ENCODE results near the gene RET.

RET gene

DNA sequence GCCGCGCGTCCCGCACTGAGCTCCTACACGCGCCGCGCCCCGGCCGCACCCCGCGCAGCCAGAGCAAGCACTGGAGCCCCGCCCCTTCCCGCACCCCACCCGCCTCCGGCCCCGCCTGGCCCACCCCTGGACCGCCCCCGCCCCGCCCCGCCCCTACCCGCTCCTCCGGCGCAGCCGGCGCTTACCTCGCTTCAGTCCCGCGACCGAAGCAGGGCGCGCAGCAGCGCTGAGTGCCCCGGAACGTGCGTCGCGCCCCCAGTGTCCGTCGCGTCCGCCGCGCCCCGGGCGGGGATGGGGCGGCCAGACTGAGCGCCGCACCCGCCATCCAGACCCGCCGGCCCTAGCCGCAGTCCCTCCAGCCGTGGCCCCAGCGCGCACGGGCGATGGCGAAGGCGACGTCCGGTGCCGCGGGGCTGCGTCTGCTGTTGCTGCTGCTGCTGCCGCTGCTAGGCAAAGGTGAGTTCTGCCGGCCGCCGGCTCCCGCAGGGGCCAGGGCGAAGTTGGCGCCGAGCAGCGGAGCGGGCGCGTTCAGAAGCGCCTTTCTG is at the start of gene RET:
RET (plus strand) TSS at position 194 of the 545 bp plus-strand sequence; CDS start at position 384, 190 bp downstream.
- no peak for DNase-seq (ENCODE audit: low read depth in 2 of 3, low spot score in 2 of 3)

DNA sequence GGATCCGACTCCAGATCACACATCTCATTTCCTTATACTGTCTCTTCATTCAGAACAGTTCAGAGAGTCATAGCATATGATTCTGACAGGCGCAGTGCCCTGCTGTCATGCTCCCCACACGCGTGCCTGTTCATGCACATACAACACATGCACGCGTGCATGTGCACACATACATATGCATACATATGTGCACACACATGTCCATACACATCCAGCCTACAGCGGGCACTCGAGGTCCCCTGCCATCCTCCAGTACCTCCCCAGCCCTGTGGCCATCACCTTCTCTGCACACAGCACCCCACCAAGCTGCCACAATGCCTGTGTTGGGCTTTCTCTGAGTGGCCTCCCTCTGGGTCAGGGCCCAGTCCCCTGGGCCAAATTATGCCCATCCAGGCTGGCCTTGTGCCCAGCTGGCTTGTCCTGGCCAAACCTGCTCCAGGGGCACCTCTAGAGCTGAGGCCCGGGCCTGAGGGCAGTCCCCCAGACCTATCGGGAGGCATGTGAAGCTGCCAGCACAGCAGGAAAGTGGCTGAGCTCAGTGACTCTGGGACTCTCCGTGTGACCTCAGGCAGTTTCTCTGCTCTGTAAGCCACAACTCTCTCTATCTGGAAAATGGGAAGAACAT is 49.4 kb upstream of the RET start:
- no peak for DNase-seq (ENCODE audit: low read depth in 2 of 3, low spot score in 2 of 3)

DNA sequence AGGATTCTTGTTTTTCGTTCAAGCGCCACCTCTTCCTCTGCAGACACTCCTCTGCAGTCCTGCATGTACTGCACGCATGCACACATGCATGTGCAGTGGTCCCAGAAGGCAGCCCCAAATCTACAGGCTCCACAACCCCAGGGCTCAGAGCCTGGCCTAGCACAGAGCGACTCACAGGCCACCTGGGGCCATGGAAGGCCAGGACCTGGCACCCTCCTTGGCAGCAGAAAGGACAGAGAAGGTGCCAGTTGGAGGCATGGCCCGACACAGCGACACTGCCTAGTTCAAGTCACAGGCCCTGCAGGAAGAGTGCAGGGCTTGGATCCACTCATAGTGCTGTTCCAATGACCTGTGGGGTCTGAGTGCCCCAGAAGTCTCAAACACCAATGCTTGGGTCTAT is 48.7 kb upstream of the RET start:
- DNase-seq (ENCODE audit: low read depth in 2 of 3, low spot score in 2 of 3), result no peak

DNA sequence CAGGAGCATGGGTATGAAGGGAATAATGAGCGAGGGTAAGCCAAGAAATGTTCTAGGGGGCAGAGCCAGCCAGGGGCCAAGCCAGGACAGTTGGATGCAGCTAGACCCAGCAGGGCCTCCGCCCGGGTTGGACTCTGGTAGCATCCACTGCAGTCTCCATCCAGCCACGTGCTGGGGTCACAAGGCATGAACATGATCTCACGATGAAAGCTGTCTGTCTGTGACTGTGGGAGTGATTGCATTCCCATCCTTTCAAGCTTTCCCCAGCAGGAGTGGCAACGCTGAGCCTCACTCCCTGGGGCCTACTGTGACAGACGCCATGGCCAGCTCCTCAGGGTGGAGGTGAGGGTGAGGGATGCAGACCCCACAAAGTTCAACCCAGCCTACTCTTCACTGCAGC is 47.8 kb upstream of the RET start:
- DNase-seq (ENCODE audit: low read depth in 2 of 3, low spot score in 2 of 3), result no peak

DNA sequence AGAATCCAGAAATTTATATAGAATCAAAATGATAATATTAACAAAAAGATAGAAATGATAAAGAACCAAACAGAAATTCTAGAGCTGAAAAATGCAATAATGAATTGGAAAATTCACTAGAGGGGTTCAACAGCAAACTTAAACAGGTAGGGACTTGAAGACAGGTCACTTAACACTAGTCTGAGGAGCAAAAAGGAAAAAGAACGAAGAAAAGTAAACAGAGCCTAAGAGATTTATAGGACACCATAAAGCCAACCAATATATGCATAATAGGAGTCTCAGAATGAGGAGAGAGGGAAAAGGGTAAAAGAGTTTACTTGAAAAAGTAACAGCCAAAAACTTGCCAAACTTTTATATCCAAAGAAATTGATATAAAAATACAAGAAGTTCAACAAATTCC is 44.3 kb upstream of the RET start:
- no peak for DNase-seq (ENCODE audit: low read depth in 2 of 3, low spot score in 2 of 3)

DNA sequence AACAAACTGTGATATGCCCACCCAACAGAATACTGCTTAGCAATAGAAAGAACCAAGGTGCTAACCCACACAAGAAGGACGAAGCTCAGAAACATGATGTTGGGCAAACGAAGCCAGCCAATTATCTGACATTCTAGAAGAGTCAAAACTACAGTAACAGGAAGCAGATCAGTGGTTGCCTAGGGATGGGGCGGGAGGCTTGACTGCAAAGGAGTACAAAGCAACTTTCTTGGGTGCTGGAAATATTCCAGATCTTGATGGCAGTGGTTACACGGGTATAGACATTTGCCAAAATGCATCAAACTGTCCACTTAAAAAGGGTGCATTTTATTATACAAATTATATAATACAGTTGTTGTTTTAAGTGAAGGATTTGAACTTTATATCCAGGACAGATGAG is 41.1 kb upstream of the RET start:
- no peak for DNase-seq (ENCODE audit: low read depth in 2 of 3, low spot score in 2 of 3)

DNA sequence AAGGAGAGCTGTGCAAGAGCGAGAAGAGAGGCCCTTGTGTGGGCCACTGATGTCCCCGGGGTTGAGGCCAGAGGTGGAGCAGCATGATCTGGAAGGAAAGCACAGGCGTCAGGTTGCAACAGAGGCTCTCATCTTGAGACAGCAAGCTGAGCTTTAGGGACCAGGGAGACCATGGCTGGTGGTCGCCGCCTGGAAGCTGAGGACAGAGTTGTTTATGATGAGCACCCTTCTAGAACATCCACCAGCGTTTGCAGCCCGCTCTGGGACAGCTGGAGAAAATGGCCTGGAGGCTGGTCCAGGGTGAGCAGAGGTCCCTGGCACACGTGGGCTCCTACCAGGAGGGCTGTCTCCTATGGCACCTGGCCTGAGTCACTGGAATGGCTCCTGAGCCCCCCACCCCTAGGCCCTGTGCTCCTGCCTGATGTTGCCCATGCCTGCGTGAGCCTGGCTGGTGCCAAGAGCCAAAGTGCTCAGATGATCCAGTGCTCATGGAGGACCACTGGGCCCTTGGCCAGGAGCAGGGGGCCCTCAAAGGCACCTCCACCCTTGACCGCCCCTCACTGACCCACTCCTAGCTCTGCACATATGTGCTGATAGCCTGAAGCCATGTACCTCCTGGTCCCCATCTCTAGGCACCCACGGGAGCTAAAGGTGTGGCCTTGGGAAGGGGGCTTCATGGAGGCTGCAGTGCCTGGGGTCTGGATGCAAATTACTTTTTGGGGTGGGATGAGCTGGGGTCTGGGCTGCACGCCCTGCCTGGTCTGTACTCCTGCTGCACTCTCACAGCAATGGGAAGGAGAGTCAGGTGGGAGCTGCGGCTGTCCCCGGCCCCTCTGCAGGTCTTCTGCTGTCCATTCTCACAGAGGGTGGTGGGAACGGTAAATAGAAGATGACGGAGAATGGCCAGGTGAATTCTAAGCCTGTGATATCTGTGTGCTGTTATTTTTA is 40.1 kb upstream of the RET start:
- DNase-seq (ENCODE audit: low read depth in 2 of 3, low spot score in 2 of 3), result no peak

DNA sequence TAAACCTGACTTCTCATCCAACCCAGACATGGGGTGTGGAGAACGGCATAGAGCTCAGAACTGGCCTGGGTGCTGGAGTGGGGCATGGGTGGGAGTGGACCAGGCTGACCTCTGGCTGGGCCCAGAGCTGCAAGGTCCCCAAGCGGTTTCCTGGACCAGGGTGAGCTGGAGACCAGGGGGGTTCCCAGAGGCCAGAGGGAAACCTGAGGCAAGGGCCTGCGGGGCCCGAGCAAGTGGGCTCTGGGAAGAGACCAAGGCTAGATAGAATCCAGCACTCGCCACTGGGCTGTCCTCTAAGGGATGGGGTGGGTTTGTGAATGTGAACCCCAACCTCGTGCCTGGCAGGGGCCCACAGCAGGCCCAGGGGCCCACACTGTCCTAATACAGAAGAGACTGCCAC is 39.4 kb upstream of the RET start:
- DNase-seq (ENCODE audit: low read depth in 2 of 3, low spot score in 2 of 3), result no peak

DNA sequence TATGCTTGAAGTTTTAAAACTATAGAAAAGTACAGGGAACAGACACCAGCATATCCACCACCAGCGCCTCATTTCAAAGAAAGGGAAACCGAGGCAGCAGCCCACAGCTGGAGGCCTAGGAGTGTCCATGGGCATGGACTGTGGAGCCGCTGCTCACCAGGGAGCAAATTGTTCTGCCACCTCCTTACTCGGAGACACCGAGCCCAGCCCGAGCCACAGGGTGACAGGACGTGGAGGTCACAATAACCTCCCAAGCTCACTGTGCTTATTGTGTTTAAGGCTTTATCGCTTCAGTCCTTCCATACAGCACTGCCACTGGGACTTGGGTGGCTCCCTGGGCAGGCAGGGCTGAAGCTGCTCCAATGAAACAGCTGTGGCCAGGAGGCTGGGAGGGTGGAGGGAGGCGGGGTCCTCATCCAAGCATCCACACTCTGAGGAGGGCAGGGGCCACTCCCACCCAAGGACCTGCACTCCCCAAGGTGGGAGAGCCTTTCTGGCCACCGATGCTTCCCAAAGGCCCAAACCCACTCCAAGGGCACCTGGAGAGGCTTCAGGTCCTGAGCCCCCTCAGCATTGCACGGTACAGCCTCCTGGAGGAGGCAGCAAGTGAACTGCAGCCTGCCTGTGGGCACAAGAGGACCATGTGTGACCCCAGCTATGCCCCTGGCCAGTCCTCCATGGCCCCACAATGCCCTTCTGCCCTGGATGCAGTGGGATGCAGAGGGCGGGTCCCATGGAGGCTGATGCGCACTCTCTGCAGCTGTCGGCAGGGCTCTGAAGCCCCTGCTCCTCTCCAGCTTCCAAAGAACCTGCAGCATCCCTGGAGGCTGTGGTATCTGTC is 38.7 kb upstream of the RET start:
- DNase-seq (ENCODE audit: low read depth in 2 of 3, low spot score in 2 of 3), result no peak

DNA sequence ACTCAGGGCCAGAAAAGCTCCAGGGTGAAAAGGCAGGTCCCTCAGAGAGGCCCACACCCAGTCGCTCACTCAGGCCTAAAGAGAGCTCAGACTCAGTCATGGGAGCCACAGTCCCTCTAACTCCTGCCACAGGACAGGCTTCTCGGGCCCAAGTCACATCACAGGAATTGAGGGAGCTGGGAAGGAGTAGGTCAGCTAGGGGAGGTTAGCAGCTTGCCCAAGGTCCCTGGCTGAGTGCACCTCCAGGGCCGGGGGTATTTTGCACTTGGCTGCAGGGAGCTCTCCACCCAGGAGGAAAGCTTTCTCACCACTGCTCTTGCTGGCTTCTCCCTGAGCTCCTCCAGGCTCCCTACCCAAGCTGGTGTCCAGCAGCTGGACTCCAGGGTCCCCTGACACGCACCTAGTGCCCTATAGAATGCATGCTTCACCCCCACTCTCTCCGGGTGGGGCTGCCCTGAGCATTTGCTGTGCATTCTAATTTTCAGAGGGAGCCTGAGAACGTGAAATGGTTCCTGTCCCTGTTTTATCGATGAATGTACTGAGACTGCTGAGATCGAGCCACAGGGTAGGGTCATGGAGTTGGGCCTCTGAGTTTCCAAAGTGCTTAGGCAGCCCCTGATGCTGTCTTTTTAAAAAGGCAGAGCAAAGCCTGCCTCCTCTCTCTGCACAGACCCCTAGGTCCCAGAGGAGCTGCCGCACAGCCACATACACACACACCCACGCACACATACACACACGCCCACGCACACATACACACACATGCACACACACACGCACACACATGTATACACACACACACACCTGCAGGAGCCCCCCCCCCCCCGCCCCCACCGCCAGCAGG is 37.9 kb upstream of the RET start:
- no peak for DNase-seq (ENCODE audit: low read depth in 2 of 3, low spot score in 2 of 3)

DNA sequence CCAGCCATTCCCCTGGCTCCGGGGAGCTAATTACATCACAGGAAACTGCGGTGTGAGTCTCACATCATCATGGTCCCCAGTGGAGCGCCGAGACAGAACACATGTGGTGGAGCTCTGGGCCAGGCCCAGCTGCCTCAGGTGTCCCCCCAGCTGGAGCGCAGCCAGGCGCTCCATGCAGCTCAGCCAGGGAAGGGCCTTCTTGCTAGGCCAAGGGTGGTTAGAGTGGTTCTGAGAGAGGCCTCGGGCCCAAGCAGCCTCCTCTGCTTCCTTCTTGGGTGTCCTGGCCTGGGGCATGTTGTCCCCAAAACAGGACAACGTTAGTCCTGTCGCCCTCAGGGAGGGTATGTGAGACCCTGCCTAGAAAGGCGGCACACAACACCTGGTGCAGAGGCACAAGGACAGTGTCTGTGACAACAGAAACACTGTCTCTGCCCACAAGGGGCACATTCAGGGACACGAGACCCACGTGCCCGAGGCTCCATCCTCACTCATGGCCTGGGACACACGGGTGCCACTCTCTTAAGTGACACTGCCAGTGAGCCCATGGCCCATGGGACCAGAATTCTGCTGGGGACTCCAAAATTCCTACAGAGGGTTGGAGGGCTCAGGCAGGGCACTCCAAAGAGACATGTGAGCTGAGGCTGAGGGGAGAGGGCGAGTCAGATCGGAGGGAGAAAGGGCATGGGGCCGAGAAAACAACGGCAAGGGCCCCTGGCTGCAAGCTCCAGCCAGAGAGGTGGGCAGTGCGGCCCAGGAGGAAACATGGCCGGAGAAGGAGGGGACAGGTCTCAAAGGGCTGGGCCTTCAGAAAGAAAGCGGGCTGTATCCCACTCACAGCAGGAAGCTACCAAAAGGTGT is 37.0 kb upstream of the RET start:
- DNase-seq (ENCODE audit: low read depth in 2 of 3, low spot score in 2 of 3), result no peak

DNA sequence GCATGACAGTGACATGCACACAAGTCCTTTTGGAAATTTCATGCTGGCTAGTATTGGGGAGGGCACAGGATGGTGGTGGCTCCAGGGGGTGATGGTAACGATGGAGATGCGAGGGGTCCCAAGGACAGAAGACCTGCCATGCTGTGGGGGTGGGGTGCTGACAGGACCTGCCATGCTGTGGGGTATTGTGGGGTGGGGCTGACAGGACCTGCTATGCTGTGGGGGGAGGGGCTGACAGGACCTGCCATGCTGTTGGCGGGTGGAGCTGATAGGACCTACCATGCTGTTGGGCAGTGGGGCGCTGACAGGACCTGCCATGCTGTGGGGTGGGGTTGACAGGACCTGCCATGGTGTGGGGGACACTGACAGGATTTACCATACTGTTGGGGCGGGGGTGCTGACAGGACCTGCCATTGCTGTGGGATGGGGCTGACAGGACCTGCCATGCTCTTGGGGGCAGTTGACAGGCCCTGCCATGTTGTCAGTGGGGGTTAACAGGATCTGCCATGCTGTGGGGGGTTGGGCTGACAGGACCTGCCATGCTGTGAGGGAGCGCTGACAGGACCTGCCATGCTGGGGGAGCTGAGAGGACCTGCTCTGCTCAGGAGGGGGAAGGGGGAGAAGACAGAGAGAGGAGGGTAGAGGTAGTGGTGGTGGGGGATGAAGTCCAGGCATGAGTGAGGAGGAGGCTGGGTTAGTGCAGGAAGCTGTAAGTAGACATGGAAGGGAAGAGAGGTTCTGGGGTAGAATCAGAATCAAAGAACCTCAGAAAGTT is 36.2 kb upstream of the RET start:
- DNase-seq (ENCODE audit: low read depth in 2 of 3, low spot score in 2 of 3), result no peak

DNA sequence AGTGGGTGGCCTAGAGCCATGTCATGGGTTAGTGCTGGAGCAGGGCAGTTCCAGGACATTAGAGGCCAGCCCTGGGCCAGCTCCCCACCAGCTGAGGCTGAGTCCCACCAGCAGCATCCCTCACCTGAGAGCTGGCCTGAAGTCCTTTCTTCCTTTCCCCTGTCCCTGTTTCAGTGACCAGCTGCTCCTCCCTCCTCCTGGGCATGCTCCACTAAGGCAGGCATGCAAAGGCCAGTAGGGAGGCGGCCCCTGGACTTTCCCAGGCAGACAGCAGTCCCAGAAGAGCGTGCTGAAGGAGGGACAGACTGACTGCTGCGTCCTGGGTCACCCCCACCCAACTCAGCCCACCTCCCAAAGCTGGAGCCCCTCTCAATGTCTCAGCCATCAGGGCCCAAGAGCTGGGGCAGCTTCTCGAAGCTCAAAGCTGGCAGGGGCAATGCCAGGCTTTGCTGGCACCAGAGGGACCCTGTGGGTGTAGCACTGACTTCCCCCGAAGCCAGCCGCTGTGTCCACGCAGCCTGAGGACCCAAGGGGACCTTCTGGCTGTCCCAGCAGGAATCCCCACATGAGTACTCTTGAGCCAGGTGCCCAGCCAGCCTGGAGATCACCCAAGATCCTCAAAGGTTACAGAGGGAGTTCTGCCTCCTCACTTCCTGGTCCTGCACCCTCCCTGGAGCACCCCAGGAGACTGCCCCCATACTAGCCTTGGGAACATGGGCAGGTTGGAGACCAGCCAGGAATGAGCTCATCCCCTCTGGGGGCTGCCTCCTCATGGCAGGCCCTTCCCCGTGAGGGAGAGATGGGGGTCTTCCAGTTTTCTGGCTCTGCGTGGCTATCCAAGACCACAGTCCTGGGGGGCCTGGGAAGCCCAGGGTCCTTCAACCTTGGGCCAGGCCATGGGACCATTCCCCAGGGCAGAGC is 35.2 kb upstream of the RET start:
- DNase-seq (ENCODE audit: low read depth in 2 of 3, low spot score in 2 of 3), result no peak

DNA sequence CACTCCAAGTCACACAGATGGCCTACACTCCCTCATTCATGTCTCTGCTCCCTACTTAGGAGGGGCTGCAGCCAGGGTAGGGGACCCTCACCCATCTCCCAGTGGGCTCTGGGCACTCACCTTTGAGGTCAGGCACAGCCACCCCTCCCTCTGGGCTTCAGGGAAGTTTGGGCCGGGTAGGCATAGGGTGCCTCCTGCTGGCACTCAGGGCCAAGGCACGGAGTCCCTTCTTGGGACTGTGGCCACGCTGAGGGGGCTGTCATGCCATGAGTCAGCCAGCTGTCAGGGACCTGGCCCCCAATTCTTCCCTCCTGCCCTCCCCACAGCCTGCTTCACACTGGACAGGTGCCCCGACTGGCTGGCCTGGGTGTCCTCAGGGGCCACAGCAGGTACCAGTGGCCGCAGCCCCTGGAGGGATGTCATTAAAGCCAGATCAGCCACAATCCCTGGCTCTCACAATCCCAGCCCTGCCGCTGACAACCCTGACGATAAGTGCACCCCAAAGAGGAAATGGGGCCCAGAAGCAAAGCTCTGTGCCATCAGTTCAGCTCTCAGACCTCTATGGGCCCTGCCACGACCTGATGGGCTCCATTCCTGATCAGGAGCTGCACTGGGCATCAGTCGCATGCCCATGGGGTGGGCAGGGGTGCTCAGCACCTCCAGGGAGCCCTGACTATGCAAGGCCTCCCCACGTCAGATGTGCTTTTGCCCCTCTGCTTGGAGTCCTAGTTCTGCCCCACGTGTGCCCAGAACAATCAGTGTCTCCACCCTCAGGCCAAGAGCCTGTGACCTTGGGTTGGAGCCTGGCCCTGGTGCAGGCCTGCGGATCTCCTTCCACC is 34.1 kb upstream of the RET start:
- no peak for DNase-seq (ENCODE audit: low read depth in 2 of 3, low spot score in 2 of 3)

DNA sequence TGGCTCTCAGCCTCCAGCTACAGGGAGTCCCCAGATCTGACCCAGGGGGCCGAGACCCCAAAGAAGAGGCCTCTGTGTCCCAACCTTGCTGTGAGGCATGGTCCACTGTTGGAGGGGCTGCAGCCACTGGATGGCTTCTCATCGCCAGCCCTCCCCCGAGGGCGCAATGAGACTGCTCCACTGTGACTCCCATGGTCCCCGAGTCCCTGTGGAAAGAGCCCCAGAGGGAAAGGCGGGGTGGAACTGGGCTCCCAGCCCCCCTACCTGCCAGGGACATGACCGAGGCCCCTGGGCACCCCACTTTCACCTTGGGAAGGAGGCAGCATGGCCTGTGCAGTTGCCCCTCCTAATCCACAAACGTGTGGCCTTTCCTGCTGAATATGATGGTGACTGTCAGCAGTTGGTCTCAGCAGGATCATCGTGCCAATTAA is 33.5 kb upstream of the RET start:
- DNase-seq (ENCODE audit: low read depth in 2 of 3, low spot score in 2 of 3), result no peak

DNA sequence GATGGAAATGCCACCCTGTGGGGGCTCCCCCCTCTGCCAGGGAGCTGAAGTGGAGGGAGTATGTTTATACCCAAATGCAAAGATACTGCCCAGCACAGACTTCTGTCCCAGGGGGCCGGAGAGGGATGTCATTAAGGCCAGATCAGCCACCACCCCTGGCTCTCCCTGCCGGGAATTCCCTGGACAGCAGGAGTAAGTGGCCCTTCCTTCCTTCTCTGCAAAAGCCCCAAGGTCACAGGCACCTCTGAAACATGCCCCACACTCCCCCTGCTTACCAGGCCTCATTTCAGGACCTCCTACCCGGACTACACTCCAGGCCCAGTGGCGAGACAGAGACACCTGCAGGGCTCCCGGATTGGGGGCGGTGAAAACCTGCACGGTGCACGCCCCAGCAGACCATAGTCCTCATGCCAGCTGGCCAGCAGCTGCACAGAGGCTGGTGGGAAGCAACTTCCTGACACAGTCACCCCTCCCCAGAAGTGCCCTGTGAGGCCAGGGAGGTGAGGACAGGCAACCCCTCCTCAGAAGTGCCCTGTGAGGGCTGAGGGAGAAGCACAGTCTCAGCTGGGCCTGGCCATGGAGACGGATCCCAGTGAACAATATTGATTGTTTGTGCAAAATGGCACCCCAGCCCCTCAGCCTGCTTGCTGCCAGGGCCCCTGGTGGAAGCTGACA is 33.0 kb upstream of the RET start:
- DNase-seq (ENCODE audit: low read depth in 2 of 3, low spot score in 2 of 3), result no peak
